CD4-positive, alpha-beta T cell treated with Interferon gamma for 1 hour (primary cell): Measurements from ENCODE around the gene NDOR1.
A peak's percentile ranks its signal among the peaks of the same experiment; 100 is the strongest.

ENCODE experiments used
- DNase-seq: peaks from one replicate; pipeline ENCODE4 v3.0.0-alpha.2; 2020

The NDOR1 gene

DNA sequence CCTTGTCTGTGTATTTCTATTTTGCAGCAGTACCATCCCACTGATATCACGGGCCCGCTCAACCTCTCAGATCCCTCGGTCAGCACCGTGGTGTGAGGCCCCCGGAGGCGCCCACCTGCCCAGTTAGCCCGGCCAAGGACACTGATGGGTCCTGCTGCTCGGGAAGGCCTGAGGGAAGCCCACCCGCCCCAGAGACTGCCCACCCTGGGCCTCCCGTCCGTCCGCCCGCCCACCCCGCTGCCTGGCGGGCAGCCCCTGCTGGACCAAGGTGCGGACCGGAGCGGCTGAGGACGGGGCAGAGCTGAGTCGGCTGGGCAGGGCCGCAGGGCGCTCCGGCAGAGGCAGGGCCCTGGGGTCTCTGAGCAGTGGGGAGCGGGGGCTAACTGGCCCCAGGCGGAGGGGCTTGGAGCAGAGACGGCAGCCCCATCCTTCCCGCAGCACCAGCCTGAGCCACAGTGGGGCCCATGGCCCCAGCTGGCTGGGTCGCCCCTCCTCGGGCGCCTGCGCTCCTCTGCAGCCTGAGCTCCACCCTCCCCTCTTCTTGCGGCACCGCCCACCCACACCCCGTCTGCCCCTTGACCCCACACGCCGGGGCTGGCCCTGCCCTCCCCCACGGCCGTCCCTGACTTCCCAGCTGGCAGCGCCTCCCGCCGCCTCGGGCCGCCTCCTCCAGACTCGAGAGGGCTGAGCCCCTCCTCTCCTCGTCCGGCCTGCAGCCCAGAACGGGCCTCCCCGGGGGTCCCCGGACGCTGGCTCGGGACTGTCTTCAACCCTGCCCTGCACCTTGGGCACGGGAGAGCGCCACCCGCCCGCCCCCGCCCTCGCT is 37.5 kb upstream of the NDOR1 start:
- DNase-seq, result no peak

DNA sequence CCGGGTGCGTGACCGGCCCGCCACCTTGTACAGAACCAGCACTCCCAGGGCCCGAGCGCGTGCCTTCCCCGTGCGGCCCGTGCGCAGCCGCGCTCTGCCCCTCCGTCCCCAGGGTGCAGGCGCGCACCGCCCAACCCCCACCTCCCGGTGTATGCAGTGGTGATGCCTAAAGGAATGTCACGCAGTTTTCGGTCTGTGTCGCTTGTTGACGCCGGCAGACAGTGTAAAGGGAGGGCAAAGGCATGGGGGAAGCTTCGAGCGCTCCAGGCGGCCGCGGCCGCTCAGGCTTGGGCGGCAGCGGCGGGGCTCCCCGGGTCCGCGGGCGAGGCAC is 37.0 kb upstream of the NDOR1 start:
- DNase-seq, result no peak

GRCh38 chr9:137168904-137169856 is 36.3 kb upstream of the NDOR1 start:
- no peak for DNase-seq

GRCh38 chr9:137169896-137170358 is 35.6 kb upstream of the NDOR1 start, which contains the start of gene LRRC26:
LRRC26 (minus strand) TSS chr9:137170051; CDS start chr9:137169943, 108 bp downstream.
- DNase-seq, result no peak

DNA sequence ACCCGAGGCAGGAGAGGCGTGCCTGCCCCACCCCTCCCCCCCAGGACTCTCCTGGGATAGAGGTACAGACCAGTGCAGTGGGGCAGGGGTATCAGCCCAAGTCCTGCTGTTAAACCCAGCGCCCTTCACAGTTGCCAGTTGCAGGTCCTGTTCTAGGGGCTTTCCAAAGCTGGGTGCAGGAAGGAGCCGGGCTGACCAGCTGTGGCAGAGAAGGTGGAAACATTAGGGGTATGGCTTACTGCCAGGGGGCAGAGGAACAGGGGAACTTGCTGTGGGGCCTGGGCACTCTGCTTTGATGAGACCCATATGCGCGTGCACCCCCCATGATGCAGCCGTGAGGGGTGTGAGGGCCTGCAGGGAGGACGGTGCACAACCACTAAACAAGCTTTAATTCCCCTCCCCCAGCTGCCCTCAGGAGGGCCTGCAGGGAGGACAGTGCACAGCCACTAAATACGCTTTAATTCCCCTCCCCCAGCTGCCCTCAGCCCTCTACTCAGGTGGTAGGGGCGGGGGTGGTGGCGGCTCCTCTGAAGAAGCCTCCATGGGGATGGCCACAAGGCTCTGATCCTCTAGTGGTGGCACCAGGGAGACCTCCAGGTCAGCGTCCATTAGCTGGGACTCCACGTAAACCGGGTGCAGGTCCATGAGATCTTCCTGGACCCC is 34.9 kb upstream of the NDOR1 start:
- DNase-seq, result no peak

GRCh38 chr9:137171149-137171900 is 34.2 kb upstream of the NDOR1 start:
- no peak for DNase-seq

DNA sequence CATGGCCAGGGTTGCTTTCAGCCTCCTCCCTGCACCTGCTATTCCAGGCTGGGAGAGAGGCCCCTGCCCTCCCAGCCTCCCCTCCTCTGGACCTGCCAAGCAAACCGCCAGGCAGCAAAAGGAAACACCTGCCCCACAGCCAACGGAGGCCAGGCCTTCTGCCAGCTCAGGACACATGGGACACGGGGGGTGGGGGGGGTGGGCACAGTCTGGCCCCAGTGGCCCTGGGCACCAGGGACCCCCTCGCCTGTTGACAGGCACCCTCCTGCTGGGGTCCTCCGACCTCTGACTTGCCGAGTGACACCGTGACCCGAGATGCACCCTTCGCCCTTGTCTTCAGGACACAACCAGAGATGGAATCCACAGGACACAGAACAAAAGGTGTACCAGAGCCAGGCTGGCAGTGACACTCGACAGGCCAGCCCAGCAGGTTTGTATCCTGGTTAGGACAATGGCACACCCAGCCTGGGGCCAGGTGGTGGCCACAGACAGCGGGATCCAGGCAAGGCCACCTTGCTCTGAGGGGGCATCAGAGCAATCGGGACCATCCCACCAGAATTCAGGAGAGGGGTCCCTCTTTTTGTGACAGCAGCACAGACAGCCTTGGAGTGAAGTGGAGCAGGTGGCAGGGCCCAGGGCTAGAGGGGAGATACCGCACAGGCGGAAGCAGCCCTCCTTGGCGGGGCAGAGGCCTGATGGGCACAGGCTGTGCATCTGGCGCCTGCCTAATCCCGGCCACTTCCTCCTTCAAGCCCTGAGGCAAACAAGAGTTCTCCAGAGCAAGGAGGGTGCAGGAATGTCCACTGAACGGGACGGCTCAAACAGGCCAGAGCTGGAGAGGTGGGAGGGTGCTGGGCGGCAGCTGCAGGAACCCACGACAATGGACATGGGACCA is 32.4 kb upstream of the NDOR1 start:
- DNase-seq, result no peak

DNA sequence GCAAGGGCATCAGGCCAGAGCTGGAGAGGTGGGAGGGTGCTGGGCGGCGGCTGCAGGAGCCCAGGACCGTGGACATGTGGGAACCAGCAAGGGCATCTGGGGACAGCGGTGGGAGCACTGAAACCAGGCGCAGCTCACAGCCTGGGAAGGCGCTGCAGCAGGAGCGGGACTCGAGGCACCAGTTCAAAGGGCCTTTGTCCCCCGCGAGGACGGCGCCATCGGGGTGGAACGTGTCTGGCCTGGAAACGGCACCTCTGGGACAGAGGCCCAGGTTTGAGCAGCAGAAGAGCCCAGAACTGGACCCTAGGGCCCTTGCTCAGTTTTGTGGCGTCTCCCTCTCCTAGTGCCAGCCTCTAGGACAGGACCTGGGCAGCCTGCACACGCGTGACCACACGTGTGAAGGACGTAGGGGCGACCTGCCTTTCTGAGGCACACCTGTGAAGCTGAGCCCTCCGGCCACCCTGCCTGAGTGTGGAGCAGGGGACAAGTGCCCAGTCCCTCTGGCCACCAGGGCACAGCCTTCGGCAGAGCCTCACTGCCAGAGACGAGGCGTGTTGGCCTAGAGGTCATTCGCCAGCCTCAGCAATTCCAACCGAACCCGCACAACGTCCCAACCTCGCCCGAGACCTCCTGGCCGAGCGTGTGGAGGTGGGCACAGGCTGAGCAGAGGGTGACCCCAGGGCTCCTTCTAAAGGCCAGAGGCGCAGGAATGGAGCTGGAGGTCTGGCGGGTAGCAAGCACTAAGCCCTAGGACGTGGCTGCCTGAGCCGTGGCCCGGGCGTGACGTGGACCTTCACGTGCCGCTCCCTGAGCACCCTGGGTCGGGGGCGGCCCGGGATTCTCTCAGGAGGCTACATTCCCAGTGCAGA is 31.5 kb upstream of the NDOR1 start:
- no peak for DNase-seq

DNA sequence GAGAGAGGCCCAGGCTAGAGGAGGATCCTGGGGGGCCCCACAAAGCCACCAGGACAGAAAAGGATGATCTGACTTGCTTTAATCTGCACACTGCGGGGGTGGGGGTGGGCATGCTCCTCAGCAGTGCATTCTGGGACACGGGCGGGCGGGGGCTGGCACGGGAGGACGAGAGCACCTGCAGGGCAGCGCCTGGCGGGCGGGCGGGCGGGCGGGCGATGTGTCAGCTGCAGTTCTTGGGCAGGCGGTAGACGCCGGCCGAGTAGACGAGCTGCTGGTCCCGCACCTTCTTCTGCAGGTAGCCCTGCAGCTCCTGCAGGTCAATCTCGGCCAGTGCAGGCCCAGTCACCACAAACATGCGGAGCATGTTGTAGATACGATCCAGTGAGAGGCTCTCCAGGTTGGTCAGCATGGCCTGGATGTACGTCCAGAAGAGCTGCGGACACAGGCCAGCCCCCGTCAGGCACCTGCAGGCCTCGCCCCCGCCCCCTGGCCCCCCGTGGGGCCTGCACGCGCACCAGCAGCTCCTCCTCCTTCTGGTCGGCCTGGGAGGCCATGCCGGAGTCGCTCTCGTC is 30.7 kb upstream of the NDOR1 start:
- DNase-seq, result no peak

DNA sequence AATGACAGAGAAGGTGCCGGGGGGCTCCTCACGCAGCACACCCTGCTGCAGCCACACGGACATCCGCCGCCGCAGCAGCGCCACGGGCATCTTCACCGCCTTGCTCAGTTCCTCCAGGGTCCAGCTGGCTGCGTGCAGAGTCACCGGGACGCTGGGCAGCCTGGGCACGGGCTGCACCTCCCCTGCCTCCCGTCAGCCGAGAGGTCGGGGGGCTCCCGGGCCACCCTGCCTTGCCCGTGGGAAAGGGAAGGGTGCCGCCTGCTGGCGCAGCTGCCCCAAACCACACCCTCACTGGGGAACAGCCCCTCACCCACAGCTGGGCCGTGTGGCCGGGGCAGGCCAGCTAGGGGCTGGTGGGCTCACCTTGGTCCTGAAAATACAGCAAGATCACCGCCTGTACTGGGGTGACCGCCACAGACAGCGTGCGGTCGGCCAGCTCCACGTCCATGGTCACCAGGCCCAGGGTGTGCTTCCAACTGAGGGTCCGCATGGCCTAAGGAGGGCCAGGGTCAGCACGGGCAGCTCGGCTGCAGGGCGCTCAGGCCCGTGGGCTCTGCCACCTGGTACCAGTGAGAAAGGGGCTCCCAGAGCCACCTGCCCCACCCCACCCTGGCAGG is 30.0 kb upstream of the NDOR1 start:
- no peak for DNase-seq

DNA sequence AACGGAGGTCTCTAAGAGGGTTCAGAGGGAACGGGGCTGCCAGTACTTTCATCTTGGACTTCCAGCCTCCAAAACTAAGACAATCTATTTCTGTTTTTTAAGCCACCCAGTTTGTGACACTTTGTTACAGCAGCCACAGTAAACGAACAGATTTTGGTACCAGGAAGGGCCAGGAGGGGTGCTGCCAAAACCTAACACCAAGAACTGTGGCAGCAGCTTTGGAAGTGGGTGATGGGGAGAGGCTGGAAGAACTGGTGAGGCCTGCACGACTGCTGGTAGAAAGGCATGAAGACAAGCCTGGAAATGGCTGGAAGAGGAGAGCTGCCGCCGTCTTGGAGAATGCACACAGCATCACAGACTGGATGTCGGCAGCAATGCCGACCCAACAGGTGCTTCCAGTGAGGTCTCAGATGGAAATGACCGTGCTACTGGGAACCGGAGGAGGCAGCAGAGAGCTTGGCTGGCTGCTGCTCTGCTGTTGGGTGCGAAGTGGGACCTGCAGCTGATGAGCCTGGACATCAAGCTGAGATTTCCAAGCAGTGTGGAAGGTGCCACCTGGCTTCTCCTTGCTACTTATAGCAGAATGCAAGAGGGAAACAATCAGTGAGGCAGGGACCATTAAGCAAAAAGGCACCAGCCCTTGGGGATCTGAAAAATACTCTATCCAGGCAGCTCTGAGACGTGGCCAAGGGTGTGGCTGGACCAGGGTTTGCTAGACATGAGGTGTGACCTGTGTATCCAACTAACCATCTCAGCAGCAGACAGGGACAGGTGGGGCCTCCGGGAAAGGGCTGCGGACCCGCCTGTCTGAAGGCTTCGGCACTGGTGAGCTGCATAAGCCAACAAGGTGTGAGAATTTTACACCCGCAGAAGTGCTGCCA is 29.0 kb upstream of the NDOR1 start:
- peak; percentile 23 for DNase-seq

- no peak for DNase-seq
Measured at GRCh38 chr9:137178201-137178938, 27.1 kb upstream of the NDOR1 start.

DNA sequence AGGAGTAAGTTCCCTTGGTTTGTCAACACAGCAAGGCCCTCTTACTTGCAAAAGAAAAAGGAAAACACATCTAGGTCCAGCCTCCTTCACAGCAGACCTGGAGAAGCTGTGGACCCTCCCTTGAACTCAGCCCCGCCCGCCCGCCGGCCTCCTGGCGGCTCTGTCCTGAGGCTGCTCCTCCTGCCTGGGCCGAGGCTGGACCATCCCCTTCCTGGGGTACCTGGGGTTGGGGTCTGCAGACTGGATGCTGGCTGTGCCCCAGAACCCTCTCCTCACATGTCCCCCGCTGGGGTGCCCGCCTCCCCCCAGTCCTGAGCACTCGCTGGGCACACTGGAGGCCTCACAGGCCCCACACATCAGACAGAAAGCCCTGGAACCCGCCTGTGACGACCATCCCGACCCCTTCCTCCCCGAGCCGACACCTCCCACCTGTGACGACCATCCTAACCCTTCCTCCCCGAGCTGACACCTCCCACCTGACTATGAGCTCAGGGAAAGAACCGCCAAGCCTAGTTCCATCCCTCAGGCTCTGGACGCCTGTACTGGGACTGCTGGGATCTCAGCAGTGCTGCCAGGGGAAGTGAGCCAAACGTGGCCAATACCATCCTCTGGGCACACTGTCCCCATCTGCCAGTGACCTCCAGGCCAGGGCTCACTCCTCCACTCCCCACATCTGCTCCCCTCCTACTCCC is 26.4 kb upstream of the NDOR1 start:
- DNase-seq, result no peak

DNA sequence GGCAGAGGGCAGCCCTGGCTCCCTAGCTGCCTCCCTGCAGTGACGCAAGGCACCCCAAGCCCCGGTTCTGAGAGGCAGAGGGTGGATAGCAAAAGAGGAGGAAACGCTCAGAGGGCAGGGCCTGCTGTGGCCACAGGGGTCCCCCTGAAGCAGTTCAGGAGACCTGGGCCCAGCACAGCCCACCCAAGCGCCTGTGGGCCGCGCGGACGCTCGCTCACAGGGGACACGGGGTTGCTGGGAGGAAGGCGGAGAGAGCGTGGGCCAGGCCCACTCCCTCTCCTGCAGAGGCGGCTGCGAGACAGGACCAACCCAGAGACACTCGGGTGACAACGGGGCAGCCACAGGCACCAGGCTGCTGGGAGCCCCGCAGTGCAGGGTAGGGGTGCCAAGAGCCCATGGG is 25.7 kb upstream of the NDOR1 start:
- no peak for DNase-seq

DNA sequence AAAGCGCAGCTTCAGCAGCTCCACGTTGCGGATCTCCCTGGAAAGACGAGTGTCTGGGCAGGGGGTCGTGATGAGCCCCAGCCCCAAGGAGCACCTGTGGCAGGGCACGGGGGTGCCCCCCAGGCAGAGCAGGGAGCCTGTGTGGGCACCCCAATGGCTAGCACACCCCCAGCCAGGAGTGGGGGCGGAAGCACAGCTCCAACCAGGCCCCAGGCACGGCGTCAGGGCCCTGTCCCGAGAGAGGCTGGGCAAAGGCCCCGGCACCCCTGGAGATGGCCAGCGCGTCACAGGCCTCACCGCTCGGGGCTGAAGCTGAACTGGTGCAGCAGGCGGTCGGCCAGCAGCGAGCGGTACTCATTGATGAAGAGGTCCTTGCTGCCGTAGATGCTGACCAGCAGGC is 25.0 kb upstream of the NDOR1 start:
- no peak for DNase-seq

DNA sequence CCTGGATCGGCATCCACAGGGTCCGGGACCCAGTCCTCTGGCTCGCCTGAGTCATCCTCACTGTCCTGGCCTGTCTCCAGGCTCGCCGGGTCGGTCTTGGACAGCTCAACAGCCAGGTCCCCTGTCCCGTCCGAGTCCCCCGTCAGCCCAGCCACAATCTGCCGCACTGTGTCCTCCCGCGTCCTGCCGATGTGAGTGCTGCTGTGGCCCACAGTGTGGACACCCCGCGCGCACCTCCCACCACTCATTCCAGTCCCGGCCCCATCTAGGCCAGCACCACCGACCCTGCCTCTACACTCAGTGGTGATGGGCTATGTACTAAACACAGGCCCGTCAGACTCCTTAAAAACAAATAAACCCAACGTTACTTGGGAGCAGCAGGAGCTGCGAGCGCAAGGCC is 23.8 kb upstream of the NDOR1 start:
- DNase-seq, result no peak

GRCh38 chr9:137182836-137183235 is 22.7 kb upstream of the NDOR1 start:
- no peak for DNase-seq
